Measurements from ENCODE around the gene NEK3.
A peak's percentile ranks its signal among the peaks of the same experiment; 100 is the strongest.
"Not testable (repeated sequence)": the region's sequence is repeated elsewhere in the genome, so short reads cannot be mapped to it uniquely, and the experiment has no call there.

The NEK3 gene

DNA sequence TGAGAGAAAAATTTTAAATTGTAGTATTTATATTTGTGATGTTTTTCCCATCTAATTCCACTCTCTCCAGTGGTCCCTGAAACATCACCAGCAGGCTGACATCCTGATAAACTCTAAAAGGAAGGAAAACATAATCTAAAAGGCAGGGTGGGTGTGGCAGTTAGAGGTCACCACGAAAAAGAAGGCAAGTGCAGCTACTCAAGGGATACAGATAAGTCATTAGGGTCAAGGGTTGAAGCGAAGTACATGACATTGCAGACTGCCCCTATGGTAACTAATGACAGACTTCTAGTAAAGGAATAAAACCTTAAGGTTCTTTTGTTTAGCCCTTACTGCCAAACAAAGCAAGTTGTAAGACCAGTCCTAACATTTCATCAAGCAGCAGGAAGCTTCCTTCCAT is 6.0 kb upstream of the NEK3 start:
- DNase-seq: no peak

DNA sequence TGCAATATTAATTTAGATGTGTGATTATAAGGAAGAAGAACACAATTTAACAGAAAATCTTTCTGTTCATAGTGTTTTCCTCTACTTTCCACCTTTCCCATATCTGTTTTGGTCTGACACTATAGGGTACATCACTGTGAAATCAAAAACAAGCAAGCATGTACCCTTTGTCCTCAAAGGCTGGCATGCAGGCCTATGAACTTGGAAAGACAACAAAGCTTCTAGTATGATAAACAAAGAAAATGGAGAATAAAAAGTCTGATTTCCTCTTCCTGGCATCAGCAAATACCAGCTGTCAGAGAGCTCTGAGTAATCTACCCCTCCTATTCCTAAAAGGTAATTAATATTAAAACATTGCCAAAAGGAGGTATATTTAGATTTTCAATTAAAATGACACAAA is 5.6 kb upstream of the NEK3 start:
- DNase-seq: no peak

DNA sequence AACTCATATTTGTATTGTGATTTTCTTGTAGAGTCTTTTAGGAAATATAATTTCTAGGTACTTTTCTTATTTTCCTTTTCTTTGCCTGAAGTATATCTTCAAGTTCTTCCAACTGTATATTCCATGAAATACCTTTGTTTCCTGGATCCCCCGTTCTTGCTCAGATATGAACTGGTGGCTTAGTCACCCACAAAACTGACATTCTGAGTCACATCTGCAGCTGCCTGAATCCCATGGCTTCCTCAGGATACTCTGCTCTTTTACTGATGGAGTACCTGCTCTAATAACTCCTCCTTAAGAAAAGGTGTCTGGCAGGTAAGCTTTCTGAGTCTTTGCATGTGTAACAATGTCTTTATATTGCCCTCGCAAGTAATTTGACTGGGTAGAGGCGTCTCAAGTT is 4.5 kb upstream of the NEK3 start:
- DNase-seq: not testable (repeated sequence)

DNA sequence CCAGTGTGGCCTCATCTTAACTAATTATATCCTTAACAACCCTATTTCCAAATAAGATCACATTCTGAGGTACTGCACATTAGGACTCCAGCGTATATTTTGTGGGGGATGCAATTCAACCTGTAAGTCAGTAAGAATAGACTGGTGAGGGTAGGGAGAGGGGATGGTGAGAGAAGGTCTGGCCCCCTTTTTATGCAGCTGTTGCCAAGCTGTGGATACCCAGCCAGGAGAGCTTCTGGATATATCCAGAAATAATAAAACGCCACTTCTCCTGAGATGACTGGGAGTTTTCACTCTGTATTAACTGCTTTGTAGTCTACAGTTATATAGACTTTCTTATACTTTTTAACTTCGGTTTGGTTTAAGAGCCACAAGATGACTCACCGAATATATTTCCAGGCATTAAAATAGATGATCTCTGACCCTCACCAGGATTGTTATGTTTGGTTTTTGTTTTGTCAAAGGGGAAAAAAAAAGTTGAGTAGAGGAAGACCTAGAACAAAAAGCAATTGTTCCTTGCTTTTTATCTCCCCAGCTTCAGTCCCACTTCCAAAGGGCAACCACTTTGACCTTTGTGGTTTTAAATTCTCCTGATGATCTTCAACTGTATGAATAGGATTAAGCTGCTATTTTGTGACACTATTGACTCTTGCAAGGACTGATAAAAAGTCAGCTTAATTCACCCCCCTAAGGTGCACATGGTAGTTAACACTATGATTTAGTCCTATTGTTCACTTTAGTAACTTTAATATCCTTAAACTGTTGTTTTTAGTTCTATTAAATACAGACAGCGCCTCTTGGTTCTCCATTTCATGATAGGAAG is 3.1 kb upstream of the NEK3 start:
- DNase-seq: no peak

DNA sequence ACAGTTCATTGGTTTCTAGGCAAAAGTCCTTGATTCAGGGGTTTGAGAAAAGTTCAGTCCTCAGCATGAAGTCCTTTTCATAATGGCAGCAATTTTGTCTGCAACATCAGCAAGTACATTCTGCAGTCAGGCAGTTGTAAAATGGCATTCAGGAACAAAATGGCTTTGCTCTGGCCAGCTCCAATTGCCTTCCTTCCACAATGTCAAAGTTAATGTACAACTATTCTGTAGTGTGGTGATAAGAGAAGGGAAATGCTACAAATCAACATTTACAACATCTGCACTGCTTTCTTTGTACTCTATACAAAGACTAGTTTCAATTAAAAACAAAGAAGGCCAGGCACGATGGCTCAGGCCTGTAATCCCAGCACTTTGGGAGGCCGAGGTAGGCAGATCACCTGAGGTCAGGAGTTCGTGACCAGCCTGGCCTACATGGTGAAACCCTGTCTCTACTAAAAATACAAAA is 1.8 kb upstream of the NEK3 start:
- no peak for DNase-seq

DNA sequence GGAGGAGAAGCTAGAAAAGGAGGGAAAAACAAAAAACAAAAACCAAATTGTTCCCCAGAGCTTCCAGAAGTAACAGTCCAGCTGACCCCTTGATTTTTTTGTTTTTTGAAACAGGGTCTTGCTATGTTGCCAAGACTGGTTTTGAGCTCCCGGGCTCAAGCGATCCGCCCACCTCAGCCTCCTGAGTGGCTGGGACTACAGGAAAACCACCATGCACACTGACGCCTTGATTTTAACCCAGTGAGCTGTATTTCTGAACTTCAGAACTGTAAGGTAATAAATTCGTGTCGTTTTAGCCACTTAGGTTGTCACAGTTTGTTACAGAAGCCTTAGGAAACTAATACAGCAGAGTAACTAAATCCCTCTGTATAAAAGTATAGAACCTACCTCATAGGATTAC is 1.1 kb upstream of the NEK3 start:
- DNase-seq: no peak

DNA sequence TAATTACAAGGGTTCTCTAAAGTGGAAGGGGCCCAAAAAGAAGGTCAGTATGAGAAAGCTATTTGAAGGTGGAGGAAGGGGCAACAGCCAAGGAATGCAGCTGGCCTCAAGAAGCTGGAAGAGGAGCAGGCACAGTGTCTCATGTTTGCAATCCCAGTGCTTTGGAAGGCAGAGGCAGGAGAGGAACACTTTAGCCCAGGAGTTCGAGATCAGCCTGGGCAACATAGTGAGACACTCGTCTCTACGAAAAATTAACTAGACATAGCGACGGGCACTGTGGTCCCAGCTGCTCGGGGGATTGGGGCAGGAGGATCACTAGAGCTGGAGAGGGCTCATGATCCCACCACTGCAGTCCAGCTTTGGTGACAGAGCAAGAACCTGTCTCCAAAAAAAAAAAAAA is 656 bp upstream of the NEK3 start:
- no peak for DNase-seq

DNA sequence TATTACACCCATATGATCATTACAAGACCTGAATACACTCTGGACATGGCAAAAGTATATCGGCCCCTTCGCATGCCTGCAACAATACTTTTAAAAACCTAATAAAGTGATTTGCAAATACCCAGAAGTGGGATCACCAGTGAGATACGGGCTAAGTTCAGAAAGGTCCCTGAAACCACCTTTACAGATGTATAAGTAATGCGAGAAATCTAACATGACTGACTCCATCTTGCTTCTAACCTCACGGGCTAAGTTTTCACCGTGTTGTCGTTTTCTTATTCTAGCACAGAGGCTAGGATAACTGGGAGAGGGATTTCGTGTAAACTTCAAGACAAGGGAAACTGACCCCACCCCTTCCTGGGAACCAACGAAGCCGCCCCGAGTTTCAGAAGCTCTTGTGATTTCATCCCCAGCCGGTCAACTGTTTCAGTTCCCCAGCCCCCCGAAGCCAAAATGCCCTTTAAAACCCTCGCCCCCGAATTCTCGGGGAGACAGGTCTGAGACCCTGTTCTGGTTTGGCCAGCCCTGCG is 703 bp downstream of the NEK3 start:
- DNase-seq: no peak

DNA sequence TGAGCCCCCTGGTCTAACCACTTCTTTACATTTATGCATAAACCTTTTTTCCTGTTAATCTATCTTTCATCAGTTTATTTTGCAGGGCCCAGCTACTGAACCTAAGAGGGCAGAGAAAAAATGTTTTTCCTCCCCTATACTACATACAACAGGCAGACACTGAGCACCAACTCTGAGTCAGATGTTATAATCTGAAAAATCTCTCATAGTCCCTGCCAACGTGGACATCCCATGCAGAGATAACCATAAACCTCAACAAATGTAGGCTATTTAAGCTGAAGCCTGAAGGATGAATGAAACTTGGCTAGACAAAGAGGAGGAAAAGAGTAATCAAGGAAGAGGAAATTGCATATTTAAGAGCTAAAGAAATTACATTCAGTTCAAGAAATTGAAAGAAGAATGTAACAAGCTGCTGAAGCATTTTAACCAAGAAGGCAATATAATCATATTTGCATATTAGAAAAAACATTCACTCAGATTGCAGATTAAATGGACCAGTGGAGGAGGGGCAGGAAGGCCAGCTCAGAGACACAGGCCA is 2.6 kb downstream of the NEK3 start:
- DNase-seq: no peak

DNA sequence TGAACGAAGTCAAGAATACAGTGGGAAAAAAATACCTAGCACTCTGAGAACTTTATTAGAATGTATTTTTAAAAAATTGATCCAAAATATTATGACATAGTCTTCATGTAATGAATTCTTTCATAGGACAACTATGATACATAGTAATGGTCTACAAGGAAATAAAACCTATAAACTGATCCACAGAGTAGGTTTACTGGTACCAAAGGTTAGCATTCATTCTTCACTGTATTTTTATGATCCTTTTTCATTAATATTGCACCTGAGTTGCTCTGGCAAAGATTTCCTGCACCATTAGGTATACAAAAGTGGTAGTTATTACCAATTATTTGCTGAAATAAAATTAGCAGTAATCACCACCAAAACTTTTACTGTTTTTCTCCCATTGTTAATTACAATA is 4.2 kb downstream of the NEK3 start:
- DNase-seq: no peak

DNA sequence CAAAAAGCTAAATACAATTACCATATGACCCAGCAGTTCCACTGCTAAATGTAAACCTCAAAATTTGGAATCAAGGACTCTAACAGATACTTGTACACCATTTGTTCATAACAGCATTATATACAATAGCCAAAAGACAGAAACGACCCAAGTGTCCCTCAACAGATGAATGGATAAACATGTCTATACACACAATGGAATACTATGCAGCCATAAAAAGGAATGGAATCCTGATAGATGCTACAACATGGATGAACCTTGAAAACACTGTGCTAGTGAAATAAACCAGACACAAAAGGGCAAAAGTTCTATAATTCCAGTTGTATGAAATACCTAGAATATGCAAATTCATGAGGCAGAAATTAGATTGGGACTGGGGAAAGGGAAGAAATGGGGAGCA is 12.2 kb downstream of the NEK3 start:
- no peak for DNase-seq

DNA sequence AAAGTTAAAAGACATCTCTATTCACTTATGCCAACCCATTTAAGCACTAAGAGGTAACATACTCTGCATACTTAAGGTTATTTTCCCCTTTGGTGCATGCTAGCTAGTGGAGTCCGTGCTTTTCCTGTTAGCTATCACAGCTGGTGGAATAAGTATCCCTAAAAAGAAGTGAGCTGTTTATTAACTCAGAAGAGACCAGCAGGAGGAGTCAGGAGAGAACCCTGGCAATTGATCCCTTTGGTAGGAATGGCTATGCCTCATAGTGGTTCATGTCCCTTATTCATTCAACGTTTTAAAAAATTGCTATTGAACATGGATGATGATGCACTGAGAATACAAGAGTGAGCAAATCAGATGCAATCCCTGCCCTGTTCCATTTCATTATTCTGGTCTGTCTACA is 18.1 kb downstream of the NEK3 start:
- no peak for DNase-seq

DNA sequence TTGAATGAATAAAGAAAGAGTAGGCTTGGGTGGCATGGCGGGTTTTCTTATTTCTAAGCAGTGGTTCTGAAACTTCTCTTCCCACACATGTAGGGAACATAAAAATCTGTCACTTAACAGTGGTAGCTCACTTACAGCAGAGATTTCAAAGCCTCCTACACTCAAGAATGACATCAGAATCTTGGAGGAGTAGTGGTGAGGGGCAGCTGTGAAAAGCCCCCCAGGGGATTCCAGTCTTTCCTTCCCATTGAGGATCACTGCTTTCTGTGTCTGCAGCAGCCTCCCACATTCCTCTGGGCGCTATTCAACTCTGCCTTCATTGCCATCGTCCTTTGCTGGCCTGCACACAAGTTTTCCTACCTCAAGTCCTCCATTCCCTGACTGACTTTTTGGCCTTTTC is 21.9 kb downstream of the NEK3 start:
- no peak for DNase-seq

DNA sequence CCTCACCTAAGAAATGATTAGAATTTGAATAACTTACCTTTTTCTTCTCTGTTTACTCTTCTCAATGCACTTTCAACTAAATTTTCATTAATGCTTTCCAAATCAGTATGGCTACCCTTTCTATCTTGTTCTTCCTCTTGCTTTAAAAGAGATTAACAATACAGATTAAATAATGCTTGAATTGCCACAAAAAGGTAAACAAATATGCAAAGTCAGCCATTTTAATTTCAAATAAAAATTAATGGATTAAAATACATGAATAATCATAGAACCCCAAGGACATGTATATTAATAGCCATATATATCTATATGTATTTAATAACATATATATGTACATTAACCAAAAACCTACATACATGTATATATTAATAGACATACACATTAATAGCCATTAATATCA is 22.6 kb downstream of the NEK3 start:
- no peak for DNase-seq

DNA sequence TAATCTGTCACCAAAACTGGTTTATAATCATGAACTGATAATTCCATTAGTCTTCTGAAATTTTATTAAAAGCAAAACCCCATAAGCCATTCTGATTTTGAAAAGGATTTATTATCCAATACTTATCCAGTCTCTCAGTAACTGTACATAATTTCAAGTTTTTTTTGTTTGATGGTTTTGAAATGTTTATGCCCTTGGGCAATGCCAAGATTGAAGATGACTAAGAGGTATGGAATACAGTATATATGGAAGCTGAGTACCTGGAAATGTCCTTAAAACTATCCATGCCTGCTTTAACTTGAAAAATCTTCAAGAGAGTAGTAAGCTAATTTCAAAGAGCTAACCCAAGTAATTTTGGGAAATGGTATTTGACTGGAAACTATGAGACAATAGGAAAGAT is 28.8 kb downstream of the NEK3 start:
- DNase-seq: no peak

DNA sequence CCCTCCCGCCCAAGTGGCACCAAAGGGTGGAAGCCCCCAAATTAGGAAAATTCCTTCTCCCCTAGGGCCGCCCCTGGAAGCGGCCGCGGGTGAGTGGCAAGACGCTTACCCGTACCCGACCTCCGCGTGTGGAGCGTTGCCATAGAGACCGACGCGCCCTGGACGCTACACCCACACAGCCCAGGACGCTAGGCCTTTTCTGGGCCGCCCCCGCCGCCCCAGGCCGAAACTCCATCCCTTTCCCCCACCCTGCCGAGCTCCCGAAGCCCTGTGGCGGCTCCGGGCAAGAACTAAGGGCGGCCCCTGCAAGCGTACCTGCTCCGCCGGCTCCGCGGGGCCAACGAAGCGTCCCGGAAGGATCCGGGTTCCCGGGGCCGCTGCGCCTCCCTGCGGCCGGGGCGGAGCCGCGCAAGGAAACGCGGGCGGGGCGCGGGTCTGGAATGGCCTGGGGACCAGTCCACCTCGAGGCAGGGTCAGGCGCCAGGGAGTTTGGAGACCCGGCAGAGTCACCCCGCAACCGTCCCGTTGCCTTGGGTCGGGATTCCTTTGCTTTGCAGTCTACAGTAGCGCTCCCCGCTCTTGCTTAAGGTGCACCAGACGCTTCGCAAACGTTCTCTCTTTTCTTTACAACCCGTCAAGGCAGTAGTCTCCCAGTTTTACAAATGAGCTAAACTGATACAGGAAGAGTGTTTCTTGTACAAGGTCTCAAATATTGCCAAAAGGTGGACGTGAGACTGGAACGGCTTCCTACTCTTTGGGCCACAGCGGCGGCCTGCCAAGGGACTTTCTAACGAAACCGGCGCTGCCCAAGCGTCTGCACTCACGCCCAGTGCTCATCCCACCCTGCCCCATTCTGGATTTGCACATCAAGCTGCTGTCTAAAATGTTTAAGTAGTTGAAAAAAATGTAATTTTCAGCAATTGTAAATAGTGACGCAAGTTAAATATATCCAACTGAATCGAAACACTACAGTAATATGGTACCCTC is 30.4 kb downstream of the NEK3 start, which contains the start of gene NEK5:
NEK5 (minus strand) TSS at position 360 of the 987 bp plus-strand sequence. CDS start 1,591 bp downstream, outside the sequence.
- peak; percentile 53 to 79 for DNase-seq

DNA sequence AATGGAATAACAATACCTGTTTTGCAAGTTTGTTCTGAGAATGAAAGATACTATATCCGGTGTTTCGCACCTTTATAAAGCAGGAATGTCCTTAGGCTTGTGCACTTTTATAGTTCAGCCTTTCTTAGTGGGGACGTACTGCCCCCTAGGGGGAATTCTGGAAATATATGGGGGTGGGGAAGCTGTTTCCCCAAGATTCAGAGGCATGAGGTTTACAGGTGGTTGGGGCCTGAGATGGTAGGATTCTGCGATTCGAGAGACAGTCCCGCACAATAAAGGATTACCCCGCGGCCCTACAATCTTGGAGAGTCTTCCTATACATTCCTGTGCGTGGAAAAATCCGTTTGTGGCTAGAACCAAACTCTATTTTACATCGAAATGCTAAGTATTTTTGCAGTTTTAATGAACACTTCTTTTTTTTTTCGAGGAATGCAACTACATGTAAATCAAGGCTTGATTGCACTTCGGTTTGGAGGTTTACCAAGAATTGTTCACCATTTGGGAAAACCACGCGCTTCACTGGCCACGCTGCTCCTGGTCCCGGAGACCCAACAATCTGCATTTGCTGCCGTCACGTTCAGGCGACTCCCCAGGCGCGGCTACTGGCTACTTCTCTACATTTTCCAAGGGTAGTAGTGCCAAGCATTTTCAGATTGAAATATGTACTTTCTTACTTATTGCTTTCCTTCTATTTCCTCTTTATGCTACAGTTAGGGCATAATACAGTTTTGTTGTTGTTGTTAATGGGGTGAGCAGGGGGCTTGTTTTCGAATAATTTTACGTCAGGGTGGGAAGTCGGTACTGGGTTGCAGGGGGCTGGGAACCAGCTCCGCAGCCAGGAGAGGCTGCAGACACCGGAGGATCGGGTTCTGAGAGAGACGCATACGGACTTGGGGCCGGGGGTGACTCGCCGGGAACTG is 31.4 kb downstream of the NEK3 start:
- DNase-seq: peak; percentile 45 to 72

DNA sequence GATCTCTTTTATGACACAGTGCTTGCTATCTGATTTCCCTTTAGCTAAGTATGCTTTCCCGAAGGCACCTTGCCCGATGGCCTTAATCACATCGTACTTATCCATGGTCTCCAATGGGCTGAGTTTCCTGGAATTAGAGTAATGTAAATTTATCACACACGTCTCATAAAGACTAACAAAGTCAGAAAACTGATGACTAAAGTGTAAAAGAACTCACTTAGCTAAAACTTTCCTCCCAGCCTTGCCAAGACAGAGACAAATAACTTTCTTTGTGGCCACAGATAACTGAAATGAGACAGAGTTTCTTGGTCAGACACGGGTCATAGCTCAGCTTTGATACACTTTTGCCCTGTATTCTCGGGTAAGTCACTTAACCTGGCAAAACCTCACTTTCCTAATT is 32.0 kb downstream of the NEK3 start:
- DNase-seq: no peak

DNA sequence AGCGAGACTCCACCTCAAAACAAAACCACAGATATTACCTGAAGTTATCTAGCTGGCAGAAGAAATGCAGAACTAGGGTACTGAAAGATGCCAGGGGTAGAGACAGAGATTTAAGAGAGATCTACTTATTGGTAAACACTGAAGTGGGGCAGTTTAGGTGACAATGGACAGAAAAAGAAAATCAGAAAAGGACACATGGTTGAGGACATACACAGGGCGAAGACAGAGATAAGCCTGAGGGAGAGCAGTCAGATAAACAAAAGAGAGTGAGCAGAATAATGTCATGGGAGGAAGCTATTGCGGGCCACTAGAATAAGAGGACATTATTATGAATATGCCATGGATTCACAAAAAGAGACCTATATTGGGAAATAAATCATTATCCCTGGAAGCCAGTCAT is 33.9 kb downstream of the NEK3 start:
- DNase-seq: no peak

DNA sequence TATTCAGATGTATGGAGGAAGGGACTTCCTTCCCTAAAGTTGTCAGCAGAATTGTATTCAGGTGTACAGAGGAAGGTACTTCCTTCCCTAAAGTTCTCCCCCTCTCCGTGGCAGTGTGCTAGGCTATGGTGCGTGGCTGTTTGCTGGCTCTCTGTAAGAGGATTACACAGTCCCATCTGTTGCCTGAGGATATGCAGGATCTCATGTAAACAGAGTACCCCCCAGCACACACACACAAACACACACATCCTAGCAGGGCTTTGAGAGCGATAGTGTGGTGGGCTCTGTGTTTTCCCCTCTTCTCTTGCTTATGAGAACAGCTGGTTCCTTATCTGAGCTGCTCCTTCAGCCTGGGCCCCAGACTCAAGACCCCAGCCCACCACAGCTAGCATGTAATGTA is 40.8 kb downstream of the NEK3 start:
- DNase-seq: no peak

DNA sequence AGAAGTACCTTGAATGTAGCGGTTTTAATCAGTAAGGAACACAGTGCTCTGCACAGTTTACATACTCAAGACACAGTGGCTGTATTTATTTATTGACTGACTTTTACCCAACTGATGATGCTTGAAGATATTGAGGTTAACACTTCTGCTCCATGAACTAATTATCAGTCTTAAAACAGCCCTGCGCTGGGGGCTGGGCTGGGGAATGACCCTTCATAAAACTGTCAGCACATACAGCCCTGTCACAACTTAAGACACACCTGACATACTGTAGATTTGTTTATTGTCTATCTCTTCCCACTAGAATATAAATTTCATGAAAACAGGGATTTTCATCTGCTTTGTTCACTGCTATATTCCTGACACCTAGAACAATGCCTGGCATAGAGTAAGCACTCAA is 41.3 kb downstream of the NEK3 start:
- no peak for DNase-seq

DNA sequence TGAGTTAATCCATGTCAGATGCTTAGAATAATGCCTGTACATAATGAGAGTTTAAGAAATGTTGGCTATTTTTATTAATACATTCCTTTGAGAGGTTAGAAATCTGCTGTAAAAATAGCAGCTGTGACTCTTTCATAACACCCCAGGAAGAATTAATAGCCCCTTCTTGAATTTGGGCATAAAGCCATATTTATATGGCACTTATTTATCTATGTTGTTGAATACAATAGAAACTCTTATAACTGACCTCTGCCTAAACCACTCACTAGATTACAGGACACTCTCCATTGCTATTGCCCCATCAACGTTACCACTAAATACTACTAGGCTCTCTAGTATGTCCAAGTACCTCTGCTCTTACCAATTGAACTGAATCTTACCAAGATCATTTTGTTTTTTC is 46.8 kb downstream of the NEK3 start:
- no peak for DNase-seq
